Activated naive CD8-positive, alpha-beta T cell treated with anti-CD3 and anti-CD28 coated beads, Interleukin-2, amount 50 U/mL, for 24 hours (primary cell): Measurements from ENCODE around the gene TRAFD1.
"Not testable (repeated sequence)": the region's sequence is repeated elsewhere in the genome, so short reads cannot be mapped to it uniquely, and the experiment has no call there.

Experiments used
- ATAC-seq: fragments of 150-1000 bp; cut with Tn5 transposase; one replicate; pipeline ENCODE4 v1.10.0; 2021
- DNase-seq: peaks from one replicate; pipeline ENCODE4 v3.0.0; 2021
- H3K27ac Mint-ChIP-seq: one replicate; pipeline ENCODE4 v1.8.0; 2021; ENCODE audit warnings: mild to moderate bottlenecking, mixed read lengths
- H3K27me3 Mint-ChIP-seq: one replicate; pipeline ENCODE4 v1.8.0; 2021; ENCODE audit warnings: mixed read lengths
- H3K36me3 Mint-ChIP-seq: one replicate; pipeline ENCODE4 v1.8.0; 2021; ENCODE audit warnings: low read depth, mixed read lengths
- H3K4me1 Mint-ChIP-seq: one replicate; pipeline ENCODE4 v1.8.0; 2021; ENCODE audit warnings: mixed read lengths
- H3K4me3 Mint-ChIP-seq: one replicate; pipeline ENCODE4 v1.8.0; 2021; ENCODE audit warnings: mild to moderate bottlenecking, moderate library complexity, mixed read lengths
- H3K9me3 Mint-ChIP-seq: one replicate; pipeline ENCODE4 v1.8.0; 2021; ENCODE audit warnings: mixed read lengths

The TRAFD1 gene

GRCh38 chr12:112107306-112108201, 17.8 kb upstream of the TRAFD1 start:
- ATAC-seq: peak; percentile 31
- H3K9me3 Mint-ChIP-seq: no peaks in the 10 kb centered on the region
- no peaks in the 10 kb centered on the region for H3K27me3 Mint-ChIP-seq
- DNase-seq: peak; percentile 44
- H3K36me3 Mint-ChIP-seq: peaks cover 38% of the 10 kb centered on the region
- peaks cover 54% of the 10 kb centered on the region for H3K4me1 Mint-ChIP-seq
- peak overlapping the region; percentile 93 for H3K4me3 Mint-ChIP-seq
- H3K27ac Mint-ChIP-seq: peak overlapping the region; percentile 97

GRCh38 chr12:112108202-112109079, 16.9 kb upstream of the TRAFD1 start, which contains the start of gene NAA25:
Gene NAA25 (minus strand): TSS chr12:112108783. CDS start chr12:112108773, 10 bp downstream.
- peaks cover 36% of the 10 kb centered on the region for H3K36me3 Mint-ChIP-seq
- peak within 1 kb of the TSS; percentile 97 for H3K27ac Mint-ChIP-seq
- DNase-seq (peak; percentile 92), ATAC-seq (peak; percentile 73)
- no peaks in the 10 kb centered on the region for H3K27me3 Mint-ChIP-seq
- H3K9me3 Mint-ChIP-seq: no peaks in the 10 kb centered on the region
- H3K4me3 Mint-ChIP-seq: peak within 1 kb of the TSS; percentile 93
- H3K4me1 Mint-ChIP-seq: peaks cover 57% of the 10 kb centered on the region

- H3K9me3 Mint-ChIP-seq, H3K27me3 Mint-ChIP-seq, DNase-seq, H3K4me3 Mint-ChIP-seq, ATAC-seq: not testable (repeated sequence)
- Mint-ChIP-seq H3K4me1 (peaks cover 39% of the 10 kb centered on the region), H3K27ac (peak overlapping the region; percentile 56), H3K36me3 (peaks cover 19% of the 10 kb centered on the region)
Measured at GRCh38 chr12:112110787-112111662, 14.3 kb upstream of the TRAFD1 start.

- no peak for DNase-seq
- Mint-ChIP-seq H3K27me3 (no peaks in the 10 kb centered on the region), H3K4me1 (peaks cover 37% of the 10 kb centered on the region), H3K4me3 (no peak overlapping the region), H3K27ac (peak overlapping the region; percentile 12), H3K9me3 (no peaks in the 10 kb centered on the region), H3K36me3 (peaks cover 13% of the 10 kb centered on the region)
- ATAC-seq: no peak
Measured at GRCh38 chr12:112111931-112112330, 13.4 kb upstream of the TRAFD1 start.

GRCh38 chr12:112112409-112113133, 12.8 kb upstream of the TRAFD1 start:
- DNase-seq (no peak), ATAC-seq (peak; percentile 49)
- Mint-ChIP-seq H3K27ac (peak overlapping the region; percentile 12), H3K4me1 (peaks cover 33% of the 10 kb centered on the region), H3K9me3 (no peaks in the 10 kb centered on the region), H3K27me3 (no peaks in the 10 kb centered on the region), H3K4me3 (no peak overlapping the region), H3K36me3 (peaks cover 7% of the 10 kb centered on the region)

- DNase-seq (no peak), ATAC-seq (no peak)
- Mint-ChIP-seq H3K4me3 (no peak overlapping the region), H3K36me3 (no peaks in the 10 kb centered on the region), H3K9me3 (no peaks in the 10 kb centered on the region), H3K27ac (no peak overlapping the region), H3K4me1 (peaks cover 24% of the 10 kb centered on the region), H3K27me3 (no peaks in the 10 kb centered on the region)
Measured at GRCh38 chr12:112115259-112116045, 9.9 kb upstream of the TRAFD1 start.

- H3K36me3 Mint-ChIP-seq: no peaks in the 10 kb centered on the region
- H3K9me3 Mint-ChIP-seq: no peaks in the 10 kb centered on the region
- peak; percentile 18 for DNase-seq
- ATAC-seq: peak; percentile 47
- H3K27me3 Mint-ChIP-seq: no peaks in the 10 kb centered on the region
- H3K4me1 Mint-ChIP-seq: peaks cover 22% of the 10 kb centered on the region
- no peak overlapping the region for H3K4me3 Mint-ChIP-seq
- no peak overlapping the region for H3K27ac Mint-ChIP-seq
Measured at GRCh38 chr12:112116232-112117060, 8.9 kb upstream of the TRAFD1 start.

GRCh38 chr12:112117685-112118084, 7.7 kb upstream of the TRAFD1 start:
- Mint-ChIP-seq H3K4me3 (no peak overlapping the region), H3K27me3 (no peaks in the 10 kb centered on the region), H3K27ac (no peak overlapping the region), H3K4me1 (peaks cover 14% of the 10 kb centered on the region), H3K36me3 (no peaks in the 10 kb centered on the region), H3K9me3 (no peaks in the 10 kb centered on the region)
- ATAC-seq (no peak), DNase-seq (no peak)

- Mint-ChIP-seq H3K36me3 (peaks cover under 1% of the 10 kb centered on the region), H3K4me1 (peaks cover 17% of the 10 kb centered on the region), H3K27ac (no peak overlapping the region), H3K9me3 (no peaks in the 10 kb centered on the region), H3K27me3 (no peaks in the 10 kb centered on the region), H3K4me3 (no peak overlapping the region)
- no peak for DNase-seq
- ATAC-seq: no peak
Measured at GRCh38 chr12:112121780-112122565, 3.4 kb upstream of the TRAFD1 start.

- Mint-ChIP-seq H3K4me3 (no peak overlapping the region), H3K9me3 (no peaks in the 10 kb centered on the region), H3K27ac (no peak overlapping the region), H3K27me3 (no peaks in the 10 kb centered on the region), H3K4me1 (peaks cover 22% of the 10 kb centered on the region), H3K36me3 (peaks cover 2% of the 10 kb centered on the region)
- DNase-seq (no peak), ATAC-seq (no peak)
Measured at GRCh38 chr12:112122823-112123690, 2.3 kb upstream of the TRAFD1 start.

- H3K4me3 Mint-ChIP-seq: peak overlapping the region; percentile 85
- ATAC-seq (no peak), DNase-seq (no peak)
- peaks cover 40% of the 10 kb centered on the region for H3K4me1 Mint-ChIP-seq
- no peaks in the 10 kb centered on the region for H3K27me3 Mint-ChIP-seq
- peaks cover 2% of the 10 kb centered on the region for H3K36me3 Mint-ChIP-seq
- no peaks in the 10 kb centered on the region for H3K9me3 Mint-ChIP-seq
- H3K27ac Mint-ChIP-seq: no peak overlapping the region
Measured at GRCh38 chr12:112124918-112125249, 476 bp upstream of the TRAFD1 start.
